HEK293 (cell line): ENCODE data around the gene IGIP.

Source experiments
- FEZF1 ChIP-seq: fragments of 450-650 bp; formaldehyde crosslinking; IDR thresholded peaks from 2 replicates; pipeline ENCODE4 v1.5.1; 2016; ENCODE audit warnings: missing biosample characterization, missing genetic modification characterization
- GLIS1 ChIP-seq: fragments of 450-650 bp; formaldehyde crosslinking; IDR thresholded peaks from 2 replicates; pipeline ENCODE4 v1.5.1; 2016; ENCODE audit warnings: missing biosample characterization, missing genetic modification characterization
- HOXA7 ChIP-seq: sonication (generic); formaldehyde crosslinking; IDR thresholded peaks from 2 replicates; pipeline ENCODE4 v1.8.1; 2022; ENCODE audit warnings: missing genetic modification reagents, borderline replicate concordance
- RBAK ChIP-seq: fragments of 450-650 bp; formaldehyde crosslinking; IDR thresholded peaks from 2 replicates; pipeline ENCODE4 v1.5.1; 2016; ENCODE audit warnings: missing biosample characterization, missing genetic modification characterization
- SP3 ChIP-seq: fragments of 450-650 bp; formaldehyde crosslinking; IDR thresholded peaks from 2 replicates; pipeline ENCODE4 v1.5.1; 2016; ENCODE audit warnings: missing biosample characterization, missing genetic modification characterization
- SP7 ChIP-seq: fragments of 450-650 bp; formaldehyde crosslinking; IDR thresholded peaks from 2 replicates; pipeline ENCODE4 v1.5.1; 2016; ENCODE audit warnings: missing biosample characterization, missing genetic modification characterization
- WT1 ChIP-seq: fragments of 450-650 bp; formaldehyde crosslinking; IDR thresholded peaks from 2 replicates; pipeline ENCODE4 v1.5.1; 2016; ENCODE audit warnings: missing biosample characterization, missing genetic modification characterization
- ZBTB17 ChIP-seq: fragments of 450-650 bp; formaldehyde crosslinking; IDR thresholded peaks from 2 replicates; pipeline ENCODE4 v1.5.1; 2016; ENCODE audit warnings: missing biosample characterization, missing genetic modification characterization
- ZEB2 ChIP-seq: fragments of 450-650 bp; formaldehyde crosslinking; IDR thresholded peaks from 2 replicates; pipeline ENCODE4 v1.5.1; 2016; ENCODE audit warnings: missing biosample characterization, missing genetic modification characterization
- ZIC2 ChIP-seq: fragments of 450-650 bp; formaldehyde crosslinking; IDR thresholded peaks from 2 replicates; pipeline ENCODE4 v1.5.1; 2016; ENCODE audit warnings: missing biosample characterization, missing genetic modification characterization
- ZNF133 ChIP-seq: fragments of 450-650 bp; formaldehyde crosslinking; IDR thresholded peaks from 2 replicates; pipeline ENCODE4 v1.5.1; 2016; ENCODE audit warnings: missing biosample characterization, missing genetic modification characterization
- ZNF146 ChIP-seq: fragments of 450-650 bp; formaldehyde crosslinking; IDR thresholded peaks from 2 replicates; pipeline ENCODE4 v1.5.1; 2016; ENCODE audit warnings: missing biosample characterization, missing genetic modification characterization
- ZNF174 ChIP-seq: fragments of 450-650 bp; formaldehyde crosslinking; IDR thresholded peaks from 2 replicates; pipeline ENCODE4 v1.5.0; 2017; ENCODE audit warnings: missing biosample characterization, mild to moderate bottlenecking, missing genetic modification characterization
- ZNF184 ChIP-seq: fragments of 450-650 bp; IDR thresholded peaks from 2 replicates; pipeline ENCODE4 v1.5.1; 2018; ENCODE audit warnings: missing biosample characterization, mild to moderate bottlenecking, missing genetic modification characterization
- ZNF211 ChIP-seq: fragments of 450-650 bp; formaldehyde crosslinking; IDR thresholded peaks from 2 replicates; pipeline ENCODE4 v1.5.1; 2016; ENCODE audit warnings: low read depth, missing biosample characterization, missing genetic modification characterization
- ZNF223 ChIP-seq: fragments of 450-650 bp; formaldehyde crosslinking; IDR thresholded peaks from 2 replicates; pipeline ENCODE4 v1.5.1; 2016; ENCODE audit warnings: missing biosample characterization, missing genetic modification characterization
- ZNF600 ChIP-seq: fragments of 450-650 bp; formaldehyde crosslinking; IDR thresholded peaks from 2 replicates; pipeline ENCODE4 v1.5.1; 2016; ENCODE audit warnings: missing biosample characterization, missing genetic modification characterization
- ZNF624 ChIP-seq: fragments of 450-650 bp; formaldehyde crosslinking; IDR thresholded peaks from 2 replicates; pipeline ENCODE4 v1.5.1; 2017; ENCODE audit warnings: missing biosample characterization, missing genetic modification characterization
- ZNF629 ChIP-seq: fragments of 450-650 bp; formaldehyde crosslinking; IDR thresholded peaks from 2 replicates; pipeline ENCODE4 v1.5.1; 2017; ENCODE audit warnings: missing biosample characterization, missing genetic modification characterization
- ZNF777 ChIP-seq: fragments of 450-650 bp; formaldehyde crosslinking; IDR thresholded peaks from 2 replicates; pipeline ENCODE4 v1.5.1; 2017; ENCODE audit warnings: missing biosample characterization, missing genetic modification characterization, borderline replicate concordance
- TF ChIP-seq, protein P1 (sequence below): fragments of 450-650 bp; formaldehyde crosslinking; IDR thresholded peaks from 2 replicates; pipeline ENCODE4 v1.5.1; 2016; ENCODE audit warnings: missing biosample characterization, missing genetic modification characterization
- TF ChIP-seq, protein P2 (sequence below): fragments of 450-650 bp; formaldehyde crosslinking; IDR thresholded peaks from 2 replicates; pipeline ENCODE4 v1.5.1; 2017; ENCODE audit warnings: missing biosample characterization, missing genetic modification characterization
- TF ChIP-seq, protein P3 (sequence below): fragments of 450-650 bp; formaldehyde crosslinking; IDR thresholded peaks from 2 replicates; pipeline ENCODE4 v1.5.1; 2016; ENCODE audit warnings: missing biosample characterization, missing genetic modification characterization

The IGIP gene

DNA sequence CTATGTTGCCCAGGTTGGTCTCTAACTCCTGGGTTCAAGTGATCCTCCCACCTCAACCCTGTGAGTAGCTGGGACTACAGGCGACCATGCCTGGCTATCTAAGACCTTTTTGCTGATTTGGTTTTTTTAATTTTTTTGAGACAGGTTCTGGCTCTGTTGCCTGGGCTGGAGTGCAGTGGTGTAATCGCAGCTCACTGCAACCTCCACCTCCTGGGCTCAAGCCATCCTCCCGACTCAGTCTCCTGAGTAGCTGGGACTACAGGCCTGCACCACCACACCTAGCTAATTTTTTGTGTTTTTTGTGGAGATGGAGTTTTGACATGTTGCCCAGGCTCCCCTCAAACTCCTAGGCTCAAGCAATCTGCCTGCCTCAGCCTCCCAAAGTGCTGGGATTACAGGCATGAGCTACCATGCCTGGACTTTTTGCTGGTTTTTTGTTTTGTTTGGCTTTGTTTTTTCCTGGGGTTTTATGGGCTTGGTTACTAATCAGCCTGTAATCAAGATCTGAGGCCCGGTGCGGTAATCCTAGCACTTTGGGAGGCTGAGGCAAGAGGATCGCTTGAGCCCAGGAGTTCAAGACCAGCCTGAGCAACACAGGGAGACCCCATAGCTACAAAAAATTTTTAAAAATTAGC, 52.9 kb downstream of the IGIP start (continued):
- TF ChIP-seq, protein P1, sequence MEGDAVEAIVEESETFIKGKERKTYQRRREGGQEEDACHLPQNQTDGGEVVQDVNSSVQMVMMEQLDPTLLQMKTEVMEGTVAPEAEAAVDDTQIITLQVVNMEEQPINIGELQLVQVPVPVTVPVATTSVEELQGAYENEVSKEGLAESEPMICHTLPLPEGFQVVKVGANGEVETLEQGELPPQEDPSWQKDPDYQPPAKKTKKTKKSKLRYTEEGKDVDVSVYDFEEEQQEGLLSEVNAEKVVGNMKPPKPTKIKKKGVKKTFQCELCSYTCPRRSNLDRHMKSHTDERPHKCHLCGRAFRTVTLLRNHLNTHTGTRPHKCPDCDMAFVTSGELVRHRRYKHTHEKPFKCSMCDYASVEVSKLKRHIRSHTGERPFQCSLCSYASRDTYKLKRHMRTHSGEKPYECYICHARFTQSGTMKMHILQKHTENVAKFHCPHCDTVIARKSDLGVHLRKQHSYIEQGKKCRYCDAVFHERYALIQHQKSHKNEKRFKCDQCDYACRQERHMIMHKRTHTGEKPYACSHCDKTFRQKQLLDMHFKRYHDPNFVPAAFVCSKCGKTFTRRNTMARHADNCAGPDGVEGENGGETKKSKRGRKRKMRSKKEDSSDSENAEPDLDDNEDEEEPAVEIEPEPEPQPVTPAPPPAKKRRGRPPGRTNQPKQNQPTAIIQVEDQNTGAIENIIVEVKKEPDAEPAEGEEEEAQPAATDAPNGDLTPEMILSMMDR, result no peak
- TF ChIP-seq, protein P2, sequence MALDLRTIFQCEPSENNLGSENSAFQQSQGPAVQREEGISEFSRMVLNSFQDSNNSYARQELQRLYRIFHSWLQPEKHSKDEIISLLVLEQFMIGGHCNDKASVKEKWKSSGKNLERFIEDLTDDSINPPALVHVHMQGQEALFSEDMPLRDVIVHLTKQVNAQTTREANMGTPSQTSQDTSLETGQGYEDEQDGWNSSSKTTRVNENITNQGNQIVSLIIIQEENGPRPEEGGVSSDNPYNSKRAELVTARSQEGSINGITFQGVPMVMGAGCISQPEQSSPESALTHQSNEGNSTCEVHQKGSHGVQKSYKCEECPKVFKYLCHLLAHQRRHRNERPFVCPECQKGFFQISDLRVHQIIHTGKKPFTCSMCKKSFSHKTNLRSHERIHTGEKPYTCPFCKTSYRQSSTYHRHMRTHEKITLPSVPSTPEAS (tag by site-specific recombination), result no peak
- TF ChIP-seq HOXA7, result no peak
- TF ChIP-seq SP3, result no peak
- no peak for TF ChIP-seq ZNF133
- TF ChIP-seq ZNF146, result no peak
- TF ChIP-seq ZNF624 (tag by site-specific recombination), result no peak
- no peak for TF ChIP-seq ZNF211 (tag by site-specific recombination)
- no peak for TF ChIP-seq ZNF174 (tag by site-specific recombination)
- peak; percentile 70 for TF ChIP-seq ZNF223 (tag by site-specific recombination)
- TF ChIP-seq, protein P3, sequence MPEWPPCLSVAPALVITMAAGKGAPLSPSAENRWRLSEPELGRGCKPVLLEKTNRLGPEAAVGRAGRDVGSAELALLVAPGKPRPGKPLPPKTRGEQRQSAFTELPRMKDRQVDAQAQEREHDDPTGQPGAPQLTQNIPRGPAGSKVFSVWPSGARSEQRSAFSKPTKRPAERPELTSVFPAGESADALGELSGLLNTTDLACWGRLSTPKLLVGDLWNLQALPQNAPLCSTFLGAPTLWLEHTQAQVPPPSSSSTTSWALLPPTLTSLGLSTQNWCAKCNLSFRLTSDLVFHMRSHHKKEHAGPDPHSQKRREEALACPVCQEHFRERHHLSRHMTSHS, result no peak
- peak; percentile 29; the same call in 1 of the 2 replicates for TF ChIP-seq ZEB2 (tag by site-specific recombination)
- peak; percentile 91 for TF ChIP-seq ZNF600
- peak; percentile 87 for TF ChIP-seq GLIS1 (tag by site-specific recombination)
- peak; percentile 28; the same call in 1 of the 2 replicates for TF ChIP-seq SP7 (tag by site-specific recombination)
- 0 out of 2 replicates have a peak, but pooled peaks have one; percentile 31 for TF ChIP-seq ZNF629
- TF ChIP-seq WT1 (tag by site-specific recombination), result peak; percentile 44; the same call in 1 of the 2 replicates
- 0 out of 2 replicates have a peak, but pooled peaks have one; percentile 19 for TF ChIP-seq ZIC2 (tag by site-specific recombination)
- no peak for TF ChIP-seq ZNF777 (tag by site-specific recombination)
- TF ChIP-seq ZNF184 (tag by site-specific recombination), result 0 out of 2 replicates have a peak, but pooled peaks have one; percentile 26
- peak; percentile 68 for TF ChIP-seq FEZF1 (tag by site-specific recombination)
- TF ChIP-seq RBAK (tag by site-specific recombination), result no peak
- peak; percentile 74; the same call in 1 of the 2 replicates for TF ChIP-seq ZBTB17 (tag by site-specific recombination)
